Activated CD4-positive, alpha-beta memory T cell treated with anti-CD3 and anti-CD28 coated beads for 36 hours (primary cell): ENCODE data around the gene BCL2L15. TPM values are rescaled to one million over a fixed set of nuclear protein-coding genes. Genes with fewer than 3 reads are reported as not detected.

ENCODE experiments used
- CTCF ChIA-PET: fragments of 350-600 bp; sonication (Branson Sonifier 250); formaldehyde crosslinking; loops from one replicate; lab custom pipeline; 2021; ENCODE audit warnings: antibody characterized with exemption, inconsistent platforms; lab: Charles Lee
- POLR2A ChIA-PET: fragments of 350-600 bp; sonication (Branson Sonifier 250); formaldehyde crosslinking; loops from one replicate; lab custom pipeline; 2021; ENCODE audit warnings: antibody characterized with exemption; lab: Charles Lee
- DNase-seq: peaks from one replicate; pipeline ENCODE4 v3.0.0-alpha.2; 2020
- H3K27ac Mint-ChIP-seq: one replicate; pipeline ENCODE4 v1.8.0; 2021; ENCODE audit warnings: mixed read lengths
- H3K27me3 Mint-ChIP-seq: one replicate; pipeline ENCODE4 v1.8.0; 2021; ENCODE audit warnings: mixed read lengths
- H3K36me3 Mint-ChIP-seq: one replicate; pipeline ENCODE4 v1.8.0; 2021; ENCODE audit warnings: mixed read lengths
- H3K4me1 Mint-ChIP-seq: one replicate; pipeline ENCODE4 v1.8.0; 2021; ENCODE audit warnings: low read depth, mixed read lengths
- H3K4me3 Mint-ChIP-seq: one replicate; pipeline ENCODE4 v1.8.0; 2021; ENCODE audit warnings: mild to moderate bottlenecking, mixed read lengths
- H3K9me3 Mint-ChIP-seq: one replicate; pipeline ENCODE4 v1.8.0; 2021; ENCODE audit warnings: mixed read lengths
- intact Hi-C: fragments of 100-400 bp; cut with micrococcal nuclease; formaldehyde crosslinking; loops from one replicate; pipeline ENCODE4 v1.15.1; 2023
- total RNA-seq, 2 experiments: library from RNA; stranded (reverse); gene quantifications; one replicate each; pipeline ENCODE4 v1.2.3, GENCODE V29; 2021

BCL2L15 gene
- total RNA-seq, 2 experiments from 2014 or later = 0.22 to 0.93 TPM

- POLR2A ChIA-PET = interaction anchor here (0.5 to 5.2 kb wide), 3 partner anchors 19 to 41 kb away, joined by 3 to 137 read pairs (median 4); partner anchors contain the start of gene HIPK1
- intact Hi-C loops = loop anchor here (1.0 kb wide), 1 partner anchor 24 kb away; the partner anchor contains the start of gene HIPK1
- Mint-ChIP-seq H3K9me3 (no peaks in the 10 kb centered on the region), H3K27me3 (no peaks in the 10 kb centered on the region), H3K4me3 (peak overlapping the region; percentile 94), H3K4me1 (peaks cover 37% of the 10 kb centered on the region), H3K36me3 (peaks cover 30% of the 10 kb centered on the region), H3K27ac (peak overlapping the region; percentile 96)
- CTCF ChIA-PET = interaction anchor here (0.5 to 5.5 kb wide), 9 partner anchors 10 to 147 kb away, joined by 3 to 56 read pairs (median 7); partner anchors contain the start of genes BCL2L15, HIPK1 and PHTF1
- DNase-seq = peak; percentile 42
Measured at GRCh38 chr1:113905435-113905861, 18.1 kb upstream of the BCL2L15 start.

- POLR2A ChIA-PET = interaction anchor here (0.5 to 5.2 kb wide), 17 partner anchors 15 to 146 kb away, joined by 3 to 137 read pairs (median 4); partner anchors contain the start of genes HIPK1, PHTF1 and RSBN1
- DNase-seq = peak; percentile 99
- Mint-ChIP-seq H3K4me1 (peaks cover 39% of the 10 kb centered on the region), H3K27me3 (no peaks in the 10 kb centered on the region), H3K9me3 (no peaks in the 10 kb centered on the region), H3K27ac (peak within 1 kb of the TSS; percentile 96), H3K36me3 (peaks cover 28% of the 10 kb centered on the region), H3K4me3 (peak within 1 kb of the TSS; percentile 94)
- intact Hi-C loops = loop anchor here (1.0 kb wide), 4 partner anchors 24 to 93 kb away; partner anchors contain the start of genes HIPK1, PTPN22 and RSBN1
- CTCF ChIA-PET = interaction anchor here (0.5 to 5.5 kb wide), 17 partner anchors 11 to 832 kb away, joined by 3 to 56 read pairs (median 5); partner anchors contain the start of genes BCL2L15, HIPK1, LRIG2 and PHTF1
Measured at GRCh38 chr1:113904674-113905434, 17.5 kb upstream of the BCL2L15 start, which contains the start of the genes AP4B1 and DCLRE1B. Gene AP4B1 (minus strand): TSS chr1:113904799. CDS start chr1:113904717, 82 bp downstream. Gene DCLRE1B (plus strand): TSS chr1:113905326. CDS start chr1:113905587, 261 bp downstream.

DNA sequence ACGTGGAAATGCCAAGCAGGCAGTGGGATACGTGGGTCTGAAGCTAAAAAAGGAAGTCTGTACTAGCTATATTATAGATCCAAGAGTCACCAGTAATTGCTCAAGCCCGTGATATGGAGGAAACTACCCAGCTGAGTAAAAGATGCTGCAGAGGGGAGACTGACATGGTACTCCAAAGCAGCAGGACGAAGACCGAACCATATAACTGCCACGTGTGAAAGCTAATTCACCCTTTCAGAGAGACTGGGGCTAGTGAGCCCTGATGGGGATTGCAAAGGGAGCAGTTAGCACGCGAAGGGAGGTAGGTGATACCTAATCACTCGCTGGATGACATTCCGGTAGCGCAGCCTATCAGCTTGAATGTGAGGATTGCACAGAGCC, 16.9 kb upstream of the BCL2L15 start:
- Mint-ChIP-seq H3K27ac (peak overlapping the region; percentile 96), H3K4me3 (peak overlapping the region; percentile 94), H3K36me3 (peaks cover 31% of the 10 kb centered on the region), H3K9me3 (no peaks in the 10 kb centered on the region), H3K27me3 (no peaks in the 10 kb centered on the region), H3K4me1 (peaks cover 42% of the 10 kb centered on the region)
- CTCF ChIA-PET = interaction anchor here (0.9 to 5.5 kb wide), 16 partner anchors 8 to 832 kb away, joined by 3 to 56 read pairs (median 6); partner anchors contain the start of genes BCL2L15, HIPK1, LRIG2 and PHTF1
- POLR2A ChIA-PET = interaction anchor here (0.7 to 5.2 kb wide), 17 partner anchors 14 to 145 kb away, joined by 3 to 137 read pairs (median 4); partner anchors contain the start of genes HIPK1, PHTF1 and RSBN1
- intact Hi-C loops = loop anchor here (1.0 kb wide), 3 partner anchors 33 to 92 kb away; partner anchors contain the start of genes PTPN22 and RSBN1
- DNase-seq = no peak

GRCh38 chr1:113903501-113904292, 16.3 kb upstream of the BCL2L15 start:
- peaks cover 36% of the 10 kb centered on the region for H3K36me3 Mint-ChIP-seq

DNA sequence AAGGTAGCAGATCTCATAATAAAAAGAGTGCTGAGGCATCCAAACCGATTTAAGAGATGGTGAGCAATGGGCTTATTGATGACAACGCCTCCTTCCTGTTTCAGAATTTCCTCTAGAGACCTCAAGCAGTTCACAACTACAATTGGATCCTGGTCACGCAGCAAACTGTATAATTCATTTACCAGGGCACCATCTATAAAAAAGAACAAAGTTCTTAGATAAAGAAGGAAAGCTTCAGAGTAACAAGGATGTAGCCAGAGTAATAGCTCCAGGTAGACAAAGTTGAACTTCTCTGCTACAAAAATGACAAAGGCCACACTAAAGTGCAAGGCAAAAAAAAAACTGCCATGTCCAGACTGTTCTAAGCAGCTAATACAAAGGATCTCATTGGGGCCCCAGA, 13.8 kb upstream of the BCL2L15 start:
- intact Hi-C loops = no loop called here
- no peak overlapping the region for H3K4me3 Mint-ChIP-seq
- H3K4me1 Mint-ChIP-seq = peaks cover 47% of the 10 kb centered on the region
- DNase-seq = no peak
- no peaks in the 10 kb centered on the region for H3K27me3 Mint-ChIP-seq
- ChIA-PET POLR2A (interaction anchor here (1.5 to 2.1 kb wide), 2 partner anchors 20 to 29 kb away, joined by 4 to 11 read pairs; partner anchors contain the start of gene HIPK1), CTCF (interaction anchor here (0.6 to 4.3 kb wide), 2 partner anchors 24 to 66 kb away, joined by 3 to 16 read pairs; no protein-coding TSS in a partner anchor)
- peak overlapping the region; percentile 53 for H3K27ac Mint-ChIP-seq
- H3K9me3 Mint-ChIP-seq = no peaks in the 10 kb centered on the region
- peaks cover 42% of the 10 kb centered on the region for H3K36me3 Mint-ChIP-seq

More at GRCh38 chr1:113903501-113904292, 16.3 kb upstream of the BCL2L15 start:
- Mint-ChIP-seq H3K27ac (peak overlapping the region; percentile 96), H3K4me1 (peaks cover 46% of the 10 kb centered on the region), H3K4me3 (peak overlapping the region; percentile 94), H3K27me3 (no peaks in the 10 kb centered on the region), H3K9me3 (no peaks in the 10 kb centered on the region)
- peak; percentile 31 for DNase-seq
- CTCF ChIA-PET = interaction anchor here (0.7 to 5.5 kb wide), 17 partner anchors 9 to 831 kb away, joined by 3 to 56 read pairs (median 4); partner anchors contain the start of genes BCL2L15, HIPK1, LRIG2 and PHTF1
- POLR2A ChIA-PET = interaction anchor here (0.7 to 5.2 kb wide), 16 partner anchors 13 to 144 kb away, joined by 3 to 137 read pairs (median 4); partner anchors contain the start of genes HIPK1, PHTF1 and RSBN1
- intact Hi-C loops = loop anchor here (1.0 kb wide), 3 partner anchors 32 to 91 kb away; partner anchors contain the start of genes PTPN22 and RSBN1

- Mint-ChIP-seq H3K9me3 (no peaks in the 10 kb centered on the region), H3K36me3 (peaks cover 49% of the 10 kb centered on the region), H3K4me3 (no peak overlapping the region), H3K27ac (no peak overlapping the region), H3K4me1 (peaks cover 44% of the 10 kb centered on the region), H3K27me3 (no peaks in the 10 kb centered on the region)
- CTCF ChIA-PET = interaction anchor here (4.3 kb wide), 1 partner anchor 64 kb away, joined by 16 read pairs; no protein-coding TSS in a partner anchor
- POLR2A ChIA-PET = interaction anchor here (0.7 kb wide), 1 partner anchor 139 kb away, joined by 3 read pairs; no protein-coding TSS in a partner anchor
- intact Hi-C loops = no loop called here
- no peak for DNase-seq
Measured at GRCh38 chr1:113899111-113899510, 11.7 kb upstream of the BCL2L15 start.

DNA sequence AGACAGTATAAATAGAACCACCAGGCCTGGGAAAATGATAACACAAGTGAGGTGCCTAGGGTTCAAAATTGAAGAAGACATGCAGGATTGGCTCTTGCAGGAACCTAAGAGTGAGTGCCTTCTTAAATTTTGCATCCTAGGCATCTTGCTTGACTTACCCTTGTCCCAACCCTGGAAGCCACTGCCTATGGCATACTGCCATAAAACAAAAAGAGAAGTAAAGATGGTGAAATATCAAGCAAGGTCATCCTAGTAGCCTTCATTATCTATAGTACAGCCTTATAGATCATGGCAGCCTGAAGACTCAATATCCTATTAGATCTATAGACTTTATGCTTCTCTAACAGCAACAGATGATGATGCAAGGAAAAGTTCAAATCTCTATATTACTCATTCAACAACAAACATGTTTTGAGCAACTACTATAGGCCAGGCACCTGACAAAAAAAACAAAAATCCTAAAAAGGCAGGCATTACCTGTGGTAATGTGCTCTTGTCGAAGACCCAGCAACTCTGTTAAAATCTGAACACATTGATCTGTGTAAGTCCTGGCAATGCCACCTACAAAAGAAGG, 10.9 kb upstream of the BCL2L15 start:
- intact Hi-C loops = no loop called here
- Mint-ChIP-seq H3K9me3 (no peaks in the 10 kb centered on the region), H3K4me1 (peaks cover 41% of the 10 kb centered on the region), H3K27me3 (no peaks in the 10 kb centered on the region), H3K4me3 (no peak overlapping the region), H3K27ac (peak overlapping the region; percentile 74), H3K36me3 (peaks cover 50% of the 10 kb centered on the region)
- ChIA-PET POLR2A (no interaction called here), CTCF (interaction anchor here (4.3 kb wide), 1 partner anchor 63 kb away, joined by 16 read pairs; no protein-coding TSS in a partner anchor)
- DNase-seq = no peak

DNA sequence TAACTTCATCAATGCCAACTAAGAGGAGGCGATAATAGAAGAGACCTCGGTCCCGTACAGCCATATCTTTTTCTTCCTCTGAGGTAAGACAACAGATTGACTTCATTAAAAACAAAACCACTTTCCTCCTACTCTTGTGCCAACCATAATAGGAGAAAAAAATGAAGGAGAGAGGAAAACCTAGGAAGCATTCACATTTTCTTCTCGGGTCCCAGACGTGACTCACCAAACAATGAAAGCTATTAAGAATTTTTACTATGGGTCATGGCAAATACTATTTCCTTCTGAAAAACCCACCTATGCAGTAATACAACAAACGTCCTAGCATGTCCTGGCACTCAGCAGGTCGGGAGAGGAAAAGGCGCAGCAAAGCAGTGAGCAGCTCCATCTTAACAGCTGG, 8.6 kb upstream of the BCL2L15 start:
- POLR2A ChIA-PET = no interaction called here
- CTCF ChIA-PET = interaction anchor here (0.8 to 1.0 kb wide), 2 partner anchors 14 to 60 kb away, joined by 3 read pairs; no protein-coding TSS in a partner anchor
- Mint-ChIP-seq H3K9me3 (no peaks in the 10 kb centered on the region), H3K27me3 (no peaks in the 10 kb centered on the region), H3K36me3 (peaks cover 44% of the 10 kb centered on the region), H3K4me1 (peaks cover 19% of the 10 kb centered on the region), H3K4me3 (no peak overlapping the region), H3K27ac (no peak overlapping the region)
- DNase-seq = no peak
- intact Hi-C loops = no loop called here

GRCh38 chr1:113895098-113895497, 7.7 kb upstream of the BCL2L15 start:
- H3K27me3 Mint-ChIP-seq = no peaks in the 10 kb centered on the region
- peaks cover 20% of the 10 kb centered on the region for H3K4me1 Mint-ChIP-seq
- intact Hi-C loops = no loop called here
- ChIA-PET CTCF (interaction anchor here (1.0 kb wide), 1 partner anchor 13 kb away, joined by 3 read pairs; no protein-coding TSS in a partner anchor), POLR2A (no interaction called here)
- H3K4me3 Mint-ChIP-seq = no peak overlapping the region
- H3K36me3 Mint-ChIP-seq = peaks cover 42% of the 10 kb centered on the region
- no peaks in the 10 kb centered on the region for H3K9me3 Mint-ChIP-seq
- no peak for DNase-seq
- no peak overlapping the region for H3K27ac Mint-ChIP-seq

DNA sequence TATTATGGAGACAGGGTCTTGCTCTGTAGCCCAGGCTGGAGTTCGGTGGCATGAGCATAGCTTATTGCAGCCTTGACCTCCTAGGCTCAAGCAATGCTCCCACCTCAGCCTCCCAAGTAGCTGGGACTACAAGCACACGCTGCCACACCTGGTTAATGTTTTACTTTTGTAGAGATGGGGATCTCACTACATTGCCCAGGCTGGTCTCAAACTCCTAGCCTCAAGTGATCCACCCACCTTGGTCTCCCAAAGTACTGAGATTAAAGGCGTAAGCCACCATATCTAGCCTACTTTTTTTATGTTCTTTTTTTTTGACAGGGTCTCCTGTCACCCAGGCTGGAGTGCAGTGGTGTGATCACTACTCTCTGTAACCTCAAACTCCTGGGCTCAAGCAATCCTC, 5.9 kb upstream of the BCL2L15 start:
- DNase-seq = no peak
- no peak overlapping the region for H3K4me3 Mint-ChIP-seq
- H3K4me1 Mint-ChIP-seq = peaks cover 8% of the 10 kb centered on the region
- POLR2A ChIA-PET = no interaction called here
- H3K27ac Mint-ChIP-seq = no peak overlapping the region
- H3K36me3 Mint-ChIP-seq = peaks cover 26% of the 10 kb centered on the region
- no peaks in the 10 kb centered on the region for H3K27me3 Mint-ChIP-seq
- H3K9me3 Mint-ChIP-seq = no peaks in the 10 kb centered on the region
- CTCF ChIA-PET = interaction anchor here (0.6 to 2.0 kb wide), 2 partner anchors 19 to 58 kb away, joined by 4 to 6 read pairs; no protein-coding TSS in a partner anchor
- intact Hi-C loops = no loop called here
